Endodermal cell (in vitro differentiated cells): ENCODE results near the gene AOPEP. TPM values are rescaled to one million over a fixed set of nuclear protein-coding genes. Genes with fewer than 3 reads are reported as not detected.

Experiments
- DNase-seq: peaks from one replicate; pipeline ENCODE4 v3.0.0-alpha.2; 2017
- H3K27ac ChIP-seq: 2 replicates; pipeline ENCODE4 v1.5.1; 2013; ENCODE audit warnings: mild to moderate bottlenecking, low read depth, low read length, moderate library complexity
- H3K27me3 ChIP-seq: 2 replicates; pipeline ENCODE4 v1.6.1; 2013; ENCODE audit warnings: mild to moderate bottlenecking, low read length, moderate library complexity; ENCODE audit not compliant: insufficient read depth, control insufficient read depth, poor library complexity, severe bottlenecking
- H3K36me3 ChIP-seq: 2 replicates; pipeline ENCODE4 v1.7.0; 2013; ENCODE audit warnings: mild to moderate bottlenecking, low read length, moderate library complexity; ENCODE audit not compliant: control insufficient read depth, insufficient read depth
- H3K4me1 ChIP-seq: one replicate; pipeline ENCODE4 v1.7.0; 2013; ENCODE audit warnings: low read length; ENCODE audit not compliant: control insufficient read depth, insufficient read depth
- H3K4me3 ChIP-seq: 2 replicates; pipeline ENCODE4 v1.5.1; 2013; ENCODE audit warnings: mild to moderate bottlenecking, low read length, moderate library complexity
- H3K9ac ChIP-seq: 2 replicates; pipeline ENCODE4 v1.6.1; 2013; ENCODE audit warnings: mild to moderate bottlenecking, low read length, moderate library complexity; ENCODE audit not compliant: poor library complexity, severe bottlenecking; ENCODE audit errors: extremely low read depth
- H3K9me3 ChIP-seq: 2 replicates; pipeline ENCODE4 v1.6.1; 2013; ENCODE audit warnings: mild to moderate bottlenecking, low read length, moderate library complexity; ENCODE audit not compliant: control insufficient read depth
- H3K27ac Mint-ChIP-seq: 2 replicates; pipeline ENCODE4 v1.8.0; 2020; ENCODE audit warnings: mixed read lengths
- H3K27me3 Mint-ChIP-seq: 2 replicates; pipeline ENCODE4 v1.8.0; 2021; ENCODE audit warnings: mild to moderate bottlenecking, mixed read lengths; ENCODE audit not compliant: insufficient read depth
- H3K36me3 Mint-ChIP-seq: 2 replicates; pipeline ENCODE4 v1.8.0; 2020; ENCODE audit warnings: low read depth, mixed read lengths
- H3K4me1 Mint-ChIP-seq: 2 replicates; pipeline ENCODE4 v1.8.0; 2020; ENCODE audit warnings: mixed read lengths
- H3K4me3 Mint-ChIP-seq: 2 replicates; pipeline ENCODE4 v1.8.0; 2020; ENCODE audit warnings: mild to moderate bottlenecking, moderate library complexity, mixed read lengths
- H3K9me3 Mint-ChIP-seq: 2 replicates; pipeline ENCODE4 v1.8.0; 2020; ENCODE audit warnings: mild to moderate bottlenecking, mixed read lengths
- CTCF ChIP-seq: fragments of 200-600 bp; sonication (generic); conservative IDR thresholded peaks from 2 replicates; pipeline ENCODE4 v1.5.0; 2021; ENCODE audit warnings: antibody characterized with exemption, mild to moderate bottlenecking
- WGBS, 2 experiments: methylation state at CpG; one replicate each; pipeline versions ENCODE4 v1.1.5 to v1.1.7; 2013; ENCODE audit warnings: missing lambda C conversion rate in 2 of 2, mixed read lengths in 1 of 2; ENCODE audit not compliant: insufficient coverage in 1 of 2, insufficient read length in 1 of 2; 5-methylcytosine and 5-hydroxymethylcytosine counted together
- total RNA-seq, 2 donors: library from RNA; stranded (reverse); fragmentation: NEBNext Ultra II Directional in 1 of 2; extraction: Animal tissue kit (Norgen Biotek cat#: 25700) in 1 of 2; gene quantifications; 2 replicates in 1 of 2; 3 replicates in 1 of 2; pipeline ENCODE4 v1.2.1, GENCODE V29; 2021

AOPEP gene
- total RNA-seq, 2 donors from 2014 or later, result 23.4 to 33.7 TPM

- peak; percentile 76 for TF ChIP-seq CTCF
- Histone ChIP-seq H3K4me1 (peaks cover 4% of the 10 kb centered on the region), H3K4me3 (no peak overlapping the region), H3K9ac (no peak overlapping the region), H3K27me3 (no peaks in the 10 kb centered on the region), H3K9me3 (no peaks in the 10 kb centered on the region), H3K36me3 (peaks cover 3% of the 10 kb centered on the region), H3K27ac (no peak overlapping the region)
- Mint-ChIP-seq H3K4me1 (peaks cover 14% of the 10 kb centered on the region), H3K36me3 (peaks cover 13% of the 10 kb centered on the region), H3K27me3 (no peaks in the 10 kb centered on the region), H3K9me3 (no peaks in the 10 kb centered on the region), H3K27ac (no peak overlapping the region), H3K4me3 (no peak overlapping the region)
- WGBS, 2 experiments, result 91 to 97% methylated on average over 7 to 9 of the region's 9 CpGs
- peak; percentile 73 for DNase-seq
Observed at GRCh38 chr9:95124582-95125367, 398.3 kb downstream of the AOPEP start.

GRCh38 chr9:95125652-95126051, 399.2 kb downstream of the AOPEP start:
- Histone ChIP-seq H3K27ac (no peak overlapping the region), H3K27me3 (no peaks in the 10 kb centered on the region), H3K4me1 (peaks cover 6% of the 10 kb centered on the region), H3K9me3 (no peaks in the 10 kb centered on the region), H3K36me3 (peaks cover 3% of the 10 kb centered on the region), H3K9ac (no peak overlapping the region), H3K4me3 (no peak overlapping the region)
- Mint-ChIP-seq H3K27ac (no peak overlapping the region), H3K4me1 (peaks cover 22% of the 10 kb centered on the region), H3K9me3 (no peaks in the 10 kb centered on the region), H3K4me3 (no peak overlapping the region), H3K36me3 (peaks cover 13% of the 10 kb centered on the region), H3K27me3 (no peaks in the 10 kb centered on the region)
- 63 to 85% methylated on average over 1 to 3 of the region's 3 CpGs for WGBS, 2 experiments
- DNase-seq, result no peak
- TF ChIP-seq CTCF, result no peak

- Mint-ChIP-seq H3K36me3 (peaks cover 11% of the 10 kb centered on the region), H3K27me3 (no peaks in the 10 kb centered on the region), H3K27ac (no peak overlapping the region), H3K4me1 (peaks cover 33% of the 10 kb centered on the region), H3K9me3 (no peaks in the 10 kb centered on the region), H3K4me3 (peak overlapping the region; percentile 53)
- H3K9ac ChIP-seq, result no peak overlapping the region
- H3K9me3 ChIP-seq, result no peaks in the 10 kb centered on the region
- no peak overlapping the region for H3K4me3 ChIP-seq
- H3K27ac ChIP-seq, result no peak overlapping the region
- no peaks in the 10 kb centered on the region for H3K27me3 ChIP-seq
- peaks cover 11% of the 10 kb centered on the region for H3K4me1 ChIP-seq
- H3K36me3 ChIP-seq, result no peaks in the 10 kb centered on the region
- WGBS, 2 experiments, result 94 to 95% methylated on average over 6 to 8 of the region's 9 CpGs
- DNase-seq, result no peak
- no peak for TF ChIP-seq CTCF
Observed at GRCh38 chr9:95126739-95127138, 400.2 kb downstream of the AOPEP start.
